GM18873 (cell line): Measurements from ENCODE around the gene NFKBIL1.
"Not testable (repeated sequence)": the region's sequence is repeated elsewhere in the genome, so short reads cannot be mapped to it uniquely, and the experiment has no call there.

ENCODE experiments used
- ATAC-seq: cut with Tn5 transposase; IDR thresholded peaks from one replicate; pipeline ENCODE4 v1.9.1; 2021; ENCODE audit warnings: mild to moderate bottlenecking, moderate library complexity, moderate number of reproducible peaks; ENCODE audit not compliant: unreplicated experiment, low FRiP score

NFKBIL1 gene

DNA sequence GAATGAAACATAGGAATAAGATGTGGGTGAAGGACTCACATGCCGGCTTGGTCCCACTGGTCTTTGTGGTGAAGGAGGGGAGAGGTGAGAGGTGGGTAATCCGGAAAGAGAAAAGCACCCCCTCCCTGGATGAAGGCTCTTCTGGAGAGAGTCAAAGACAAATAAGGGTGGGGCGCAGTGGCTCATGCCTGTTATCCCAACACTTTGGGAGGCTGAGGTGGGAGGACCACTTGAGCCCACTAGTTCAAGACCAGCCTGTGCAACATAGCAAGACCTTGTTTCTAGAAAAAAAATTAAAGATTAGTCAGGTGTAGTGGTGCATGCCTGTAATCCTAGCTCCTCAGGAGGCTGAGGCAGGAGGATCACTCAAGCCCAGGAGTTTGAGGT is 31.7 kb downstream of the NFKBIL1 start:
- ATAC-seq: no peak

DNA sequence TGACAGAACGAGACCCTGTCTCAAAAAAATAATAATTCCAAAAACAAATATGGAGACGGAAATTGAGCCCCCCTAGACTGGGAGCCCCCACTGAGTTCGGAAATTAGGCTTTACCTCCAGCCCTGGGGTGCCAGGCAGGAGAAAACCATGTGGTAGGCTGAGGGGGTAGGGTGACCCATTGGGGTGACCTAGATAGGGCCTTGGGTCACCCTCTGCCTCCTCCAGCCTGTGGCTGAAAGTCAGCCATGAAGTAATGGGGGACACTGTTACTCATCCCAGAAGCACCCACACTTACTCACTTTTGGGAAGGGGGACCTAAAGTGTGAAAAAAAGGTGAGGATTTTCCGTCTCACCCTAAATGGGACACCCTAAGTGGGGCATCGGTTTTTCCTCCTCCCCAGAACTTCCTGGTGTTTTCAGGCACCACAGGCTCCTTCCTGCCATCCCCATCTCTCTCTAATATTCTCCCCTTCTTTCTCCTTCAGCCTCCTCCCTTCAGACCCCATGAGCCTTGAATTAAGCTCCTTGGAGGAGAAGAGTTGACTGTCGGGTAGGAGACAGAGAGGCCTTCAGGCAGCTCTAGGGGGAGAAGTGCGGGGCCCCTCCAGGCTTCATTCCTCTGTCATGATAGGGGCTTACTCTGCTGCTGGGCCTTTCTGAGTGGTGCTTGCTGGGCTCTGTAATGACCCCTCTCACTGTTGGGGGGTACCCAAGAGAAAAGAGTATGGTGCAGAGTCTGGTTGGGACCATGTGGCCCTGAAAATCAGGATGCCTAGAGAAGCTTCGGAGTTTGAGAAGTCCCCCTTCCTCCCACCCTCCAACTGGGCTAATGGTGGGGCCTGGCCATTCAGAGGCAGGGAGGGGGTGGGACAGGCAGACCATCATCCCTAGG is 32.4 kb downstream of the NFKBIL1 start:
- no peak for ATAC-seq

DNA sequence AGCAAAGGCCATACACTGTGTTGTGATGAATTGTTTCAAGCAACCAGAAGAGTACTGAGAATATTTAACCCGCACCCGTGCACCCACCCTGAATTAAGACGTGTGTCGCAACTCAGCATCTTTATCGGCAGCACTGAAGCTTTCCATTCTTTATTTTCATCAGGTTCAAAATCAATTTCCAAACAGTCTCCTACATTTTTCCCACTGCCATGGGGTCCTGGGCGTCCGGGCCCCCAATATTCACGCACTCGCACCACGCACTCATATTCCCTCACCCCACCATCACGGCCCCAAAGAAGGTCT is 33.0 kb downstream of the NFKBIL1 start:
- ATAC-seq: no peak

DNA sequence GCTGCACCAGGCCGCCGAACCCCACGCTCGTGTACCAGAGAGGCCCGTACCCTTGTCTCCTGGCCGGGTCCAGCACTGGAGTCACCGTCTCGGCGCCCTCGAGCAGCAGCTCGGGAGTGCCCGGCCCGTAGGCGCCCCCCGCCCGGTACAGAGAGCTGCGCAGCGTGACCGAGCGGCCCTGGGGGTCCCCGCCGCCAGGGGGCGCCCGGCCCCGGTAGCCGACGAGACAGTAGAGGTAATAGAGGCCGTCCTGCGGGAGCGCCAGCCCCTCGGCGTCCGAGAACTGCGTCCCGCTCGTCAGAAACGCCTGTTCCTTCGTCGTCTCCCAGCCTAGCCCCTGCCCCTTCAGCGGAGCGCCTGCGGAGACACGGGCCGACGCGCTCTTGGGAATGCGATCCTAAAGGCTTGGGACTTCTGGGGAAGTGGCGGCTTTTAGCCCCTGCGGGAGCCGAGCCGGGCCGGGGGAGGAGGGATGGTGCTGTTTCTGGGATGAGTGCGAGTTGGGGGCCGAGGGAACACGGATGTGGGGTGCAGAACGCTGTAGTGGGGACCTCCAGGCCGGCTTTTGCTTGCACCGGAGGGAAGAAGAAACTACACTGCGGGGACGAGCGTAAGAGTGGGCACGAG is 33.5 kb downstream of the NFKBIL1 start:
- no peak for ATAC-seq

DNA sequence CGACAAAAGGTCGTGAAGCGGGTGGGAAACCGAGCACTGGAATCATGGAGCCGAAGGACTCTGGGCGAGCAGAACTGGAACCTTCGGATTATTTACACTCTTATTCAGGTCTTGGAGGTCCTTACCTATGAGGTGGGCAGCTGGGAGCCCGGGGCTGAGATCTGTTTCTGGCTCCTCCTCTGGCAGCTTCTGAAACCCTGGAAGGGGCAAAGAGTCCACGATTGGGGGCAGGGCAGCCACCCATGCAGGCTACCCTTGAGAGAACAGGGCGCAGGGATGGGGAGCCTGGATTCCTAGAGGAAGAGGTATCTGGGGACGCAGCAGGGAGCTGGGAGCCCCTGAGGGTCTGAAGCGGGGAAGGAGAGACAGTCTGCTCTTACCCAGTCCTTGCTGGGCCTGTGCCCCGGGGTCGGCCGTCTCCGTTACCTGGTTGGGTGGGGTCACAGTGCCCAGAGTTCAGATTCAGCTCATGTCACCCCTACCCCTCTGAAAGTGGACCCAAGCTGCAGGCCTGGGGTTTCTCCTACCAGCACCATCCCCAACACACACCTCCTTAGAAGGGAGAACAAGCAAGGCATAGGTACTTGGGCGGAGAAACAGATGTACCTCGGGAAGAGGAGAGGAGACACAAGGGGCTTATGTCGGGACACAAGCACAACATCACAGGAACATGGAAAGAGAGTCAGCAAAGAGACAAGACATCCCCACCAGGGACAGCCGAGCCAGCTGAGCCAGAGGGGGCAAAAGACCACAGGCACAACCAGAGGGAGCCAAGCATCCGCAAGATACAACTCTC is 34.2 kb downstream of the NFKBIL1 start:
- ATAC-seq: no peak

DNA sequence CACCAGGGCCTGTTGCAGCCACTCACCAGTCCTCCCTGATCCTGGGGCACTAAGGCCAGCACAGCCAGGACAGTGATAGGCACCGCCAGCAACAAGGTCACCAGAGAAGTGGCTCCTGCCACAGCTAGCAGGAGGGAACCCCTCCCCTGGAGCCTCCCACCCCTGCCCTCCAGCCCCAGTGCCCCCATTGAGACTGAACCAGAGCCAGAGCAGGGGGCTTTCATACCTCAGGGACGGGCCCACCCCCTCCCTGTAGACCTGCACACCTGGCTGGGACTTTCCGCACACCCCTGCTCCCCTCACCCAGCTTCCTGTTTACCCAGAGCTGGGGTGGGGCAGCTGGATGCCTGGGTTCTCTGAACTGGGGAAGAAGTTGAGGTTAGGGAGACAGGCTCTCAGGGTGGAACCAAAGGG is 34.8 kb downstream of the NFKBIL1 start, which contains the start of gene LTB:
Gene LTB, minus strand, starts transcription at position 195 of the 414 bp plus-strand sequence. Its CDS starts 7 bp downstream, at position 188.
- ATAC-seq: no peak

DNA sequence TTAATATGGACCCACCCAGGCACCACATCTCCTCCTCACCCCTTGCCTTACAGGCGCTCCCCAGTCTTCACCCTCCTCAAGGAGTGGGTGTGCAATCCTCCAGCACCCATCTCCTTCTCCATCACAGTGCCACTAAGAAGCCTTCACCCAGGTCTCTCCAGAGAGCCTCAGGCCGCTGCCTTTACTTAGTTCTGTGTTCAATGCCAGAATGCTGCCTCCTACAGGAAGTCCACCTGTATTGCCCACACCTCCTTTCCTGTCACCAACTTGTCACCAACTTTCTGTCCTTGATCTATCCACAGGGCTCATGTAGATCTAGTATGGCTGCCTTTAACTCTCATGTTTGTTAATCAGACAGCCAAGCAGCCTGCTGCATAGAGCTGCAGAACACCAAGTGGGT is 38.1 kb downstream of the NFKBIL1 start:
- ATAC-seq: no peak

DNA sequence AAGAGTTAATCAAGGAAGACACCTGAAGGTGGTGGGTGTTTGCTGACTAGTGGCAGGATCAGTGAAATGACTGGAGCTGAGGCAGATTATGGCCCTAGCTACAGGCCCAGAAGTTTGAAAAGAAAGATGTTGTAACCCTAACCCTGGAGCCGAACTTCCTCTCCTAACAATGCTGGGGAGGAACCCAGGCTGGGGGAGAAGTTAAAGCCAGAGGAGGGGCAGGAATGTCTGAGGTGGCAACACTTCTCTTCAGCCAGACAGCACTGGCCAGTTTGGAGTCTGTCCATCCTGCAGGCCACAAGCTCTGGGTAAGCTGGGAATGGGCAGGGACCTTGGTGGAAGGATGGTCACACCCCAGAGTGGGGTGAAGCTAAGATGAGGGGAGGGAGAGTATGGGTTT is 38.6 kb downstream of the NFKBIL1 start, which contains the start of gene LST1:
Gene LST1, plus strand, starts transcription at position 270 of the 400 bp plus-strand sequence. CDS start 1,023 bp downstream, outside the sequence.
- ATAC-seq: no peak

DNA sequence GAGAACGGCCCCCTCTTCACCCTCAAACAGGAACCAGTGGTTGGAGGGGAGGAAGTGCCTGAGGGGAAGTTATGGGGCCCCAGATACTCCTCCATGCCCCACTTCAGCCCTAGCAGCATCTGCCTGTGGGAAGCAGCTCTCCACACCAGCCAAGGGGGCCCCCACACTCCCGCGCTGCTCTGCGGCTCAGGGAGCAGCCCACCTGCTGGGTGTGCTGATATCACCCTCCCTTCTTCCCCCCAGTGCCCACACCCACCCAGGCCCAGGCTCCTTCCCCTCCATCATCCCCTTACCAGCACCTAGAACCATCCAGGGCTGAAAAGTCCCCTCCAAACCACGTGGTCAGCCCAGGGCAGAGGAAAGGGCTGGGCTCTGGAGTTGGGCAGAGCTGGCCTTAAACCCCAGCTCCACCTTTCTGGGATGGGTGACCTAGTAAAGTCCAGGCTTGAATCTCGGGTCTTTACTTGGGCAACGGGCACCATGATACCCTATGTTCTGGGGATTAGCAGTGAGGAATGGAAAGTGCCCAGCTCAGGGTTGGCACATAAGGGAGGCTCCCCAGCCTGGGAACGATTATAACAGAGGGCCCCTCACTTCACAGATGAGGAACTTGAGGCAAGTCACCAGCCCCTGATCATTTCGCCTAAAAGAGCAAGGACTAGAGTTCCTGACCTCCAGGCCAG is 39.3 kb downstream of the NFKBIL1 start:
- no peak for ATAC-seq

DNA sequence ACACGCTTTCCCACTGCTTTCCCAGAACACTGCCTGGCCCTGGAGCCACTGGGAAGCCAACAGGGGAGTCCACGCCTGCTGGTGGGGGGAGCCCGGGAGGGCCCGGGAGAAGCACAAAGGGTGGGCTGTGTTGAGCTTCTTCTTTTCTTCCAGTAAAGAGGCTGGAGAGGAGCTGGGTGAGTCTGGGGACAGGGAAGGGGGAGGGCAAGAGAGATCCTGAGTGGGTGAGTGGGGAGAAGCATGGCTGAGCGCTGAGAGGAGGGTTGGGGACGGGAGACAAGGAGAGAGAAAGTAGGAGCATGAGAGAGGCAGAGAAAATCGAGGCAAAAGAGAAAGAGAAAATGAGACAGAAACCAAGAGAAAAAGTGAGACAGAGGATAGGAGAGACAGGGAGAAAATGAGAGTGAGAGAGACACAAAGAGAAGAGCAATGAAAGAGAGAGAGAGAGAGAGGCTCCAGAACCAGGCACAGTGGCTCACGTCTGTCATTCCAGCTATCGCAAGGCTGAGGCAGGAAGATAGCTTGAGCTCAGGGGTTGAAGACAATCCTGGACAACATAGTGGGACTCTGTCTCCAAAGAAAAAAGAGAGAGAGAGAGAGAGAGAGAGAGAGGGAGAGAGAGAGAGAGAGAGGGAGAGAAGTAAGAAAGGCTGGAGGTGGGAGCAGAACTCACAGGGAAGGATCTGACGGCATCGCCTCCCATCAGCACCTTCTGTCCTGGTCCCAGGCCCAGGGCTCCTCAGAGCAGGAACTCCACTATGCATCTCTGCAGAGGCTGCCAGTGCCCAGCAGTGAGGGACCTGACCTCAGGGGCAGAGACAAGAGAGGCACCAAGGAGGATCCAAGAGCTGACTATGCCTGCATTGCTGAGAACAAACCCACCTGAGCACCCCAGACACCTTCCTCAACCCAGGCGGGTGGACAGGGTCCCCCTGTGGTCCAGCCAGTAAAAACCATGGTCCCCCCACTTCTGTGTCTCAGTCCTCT is 40.7 kb downstream of the NFKBIL1 start:
- no peak for ATAC-seq

DNA sequence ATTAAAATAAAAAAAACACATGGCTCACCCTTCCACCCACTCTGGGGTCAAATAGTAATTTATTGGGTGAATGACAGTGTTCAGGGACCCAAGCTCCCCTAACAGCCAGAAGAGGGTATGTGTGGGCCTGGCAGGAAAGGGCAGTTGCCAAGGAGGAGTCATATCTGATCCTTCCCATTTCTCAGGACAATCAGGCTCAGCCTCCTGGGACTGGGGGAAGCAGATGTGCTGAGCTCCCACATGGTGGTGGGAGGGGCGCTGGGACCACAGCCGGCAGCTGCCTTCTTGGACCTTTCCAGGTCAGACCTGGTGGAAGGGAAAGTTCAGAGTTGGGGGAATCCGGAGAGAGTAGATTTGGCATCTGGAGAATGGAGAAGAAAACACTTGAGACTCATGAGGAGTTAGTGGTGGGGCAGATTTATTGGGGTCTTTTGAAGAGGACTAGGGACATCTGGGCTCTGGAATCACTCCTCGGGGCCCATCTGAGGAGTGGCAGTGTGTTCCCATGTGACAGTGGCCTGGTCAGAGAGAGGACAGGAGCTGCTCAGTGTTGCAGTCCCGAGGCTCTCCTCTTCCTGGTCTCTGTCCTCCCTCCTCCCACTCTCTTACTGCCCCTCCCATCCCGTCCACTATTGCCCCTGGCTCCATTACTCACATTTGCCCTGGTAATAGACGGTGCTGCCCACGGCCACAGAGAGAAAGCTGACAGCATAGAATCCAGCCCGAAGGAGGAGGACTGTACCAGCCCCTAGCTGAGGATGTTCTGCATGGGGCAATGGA is 41.7 kb downstream of the NFKBIL1 start:
- no peak for ATAC-seq

DNA sequence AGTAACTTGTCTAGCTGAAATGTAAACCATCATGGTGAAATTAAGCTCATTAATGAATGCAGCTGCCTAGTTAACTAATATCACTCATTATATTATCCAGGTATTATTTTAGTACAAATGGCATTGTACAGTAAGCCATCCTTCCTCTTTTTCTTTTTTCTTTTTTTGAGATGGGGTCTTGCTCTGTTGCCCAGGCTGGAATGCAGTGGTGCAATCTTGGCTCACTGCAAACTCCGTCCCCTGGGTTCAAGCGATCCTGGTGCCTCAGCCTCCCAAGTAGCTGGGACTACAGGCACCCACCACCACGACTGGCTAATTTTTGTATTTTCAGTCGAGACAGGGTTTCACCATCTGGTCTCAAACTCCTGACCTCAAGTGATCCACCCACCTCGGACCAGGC is 43.3 kb downstream of the NFKBIL1 start:
- ATAC-seq: not testable (repeated sequence)

DNA sequence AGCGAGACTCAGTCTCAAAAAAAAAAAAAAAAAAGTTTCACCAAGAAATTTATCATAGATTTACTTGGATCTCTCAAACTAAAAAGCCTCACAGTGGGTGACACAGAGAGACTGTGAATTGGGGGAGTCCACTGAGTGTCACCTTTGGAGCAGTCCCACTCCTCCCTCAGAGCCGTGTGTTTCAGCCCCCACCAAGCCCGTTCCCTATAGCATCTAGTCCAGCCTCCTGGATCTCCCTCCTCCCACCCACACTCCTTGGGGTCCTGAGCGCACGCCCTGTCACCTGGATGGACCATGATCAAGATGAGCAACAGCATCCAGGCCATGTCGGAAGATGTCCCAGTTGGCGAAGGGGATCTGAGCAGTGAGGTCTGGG is 45.0 kb downstream of the NFKBIL1 start:
- no peak for ATAC-seq

DNA sequence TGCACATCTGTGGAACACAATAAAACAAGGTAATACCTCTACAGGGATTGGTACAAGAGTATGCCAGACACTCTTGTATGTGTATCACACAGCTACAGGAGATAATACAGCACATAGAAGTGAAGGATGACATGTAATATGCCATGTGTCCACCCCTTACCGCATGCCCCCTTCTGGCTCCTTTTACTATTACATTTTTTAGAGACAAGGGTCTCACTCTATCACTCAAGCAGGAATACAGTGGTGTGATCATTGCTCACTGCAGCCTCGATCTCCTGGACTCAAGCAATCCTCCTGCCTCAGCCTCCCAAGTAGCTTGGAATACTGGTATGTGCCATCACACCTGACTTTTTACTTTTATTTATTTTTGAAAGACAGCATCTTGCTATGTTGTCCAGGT is 49.6 kb downstream of the NFKBIL1 start:
- no peak for ATAC-seq

DNA sequence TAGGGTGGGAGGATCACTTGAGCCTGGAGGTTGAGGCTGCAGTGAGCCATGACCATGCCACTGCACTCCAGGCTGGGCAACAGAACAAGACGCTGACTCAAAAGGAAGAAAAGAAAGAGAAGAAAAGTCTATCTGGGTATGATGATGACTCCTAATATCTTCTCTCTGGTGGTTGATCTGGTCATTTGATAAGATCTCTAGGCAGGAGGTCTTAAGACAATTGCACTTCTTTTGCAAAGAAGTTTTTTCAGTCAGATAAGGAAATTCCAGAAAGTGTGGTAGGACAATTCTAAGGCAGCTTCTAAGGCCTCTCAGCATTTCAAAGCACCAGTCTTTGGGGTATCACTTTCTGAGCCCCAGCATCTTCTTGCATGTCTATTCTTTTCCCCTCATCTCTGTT is 59.9 kb downstream of the NFKBIL1 start:
- no peak for ATAC-seq
